Cortex of kidney (tissue), 1 donor: ENCODE measurements around the gene NELL2.
"Not testable (repeated sequence)": the region's sequence is repeated elsewhere in the genome, so short reads cannot be mapped to it uniquely, and the experiment has no call there.

Experiments used
- DNase-seq: peaks from one replicate; lab custom pipeline; 2025; lab: John Stamatoyannopoulos, UW

The NELL2 gene

GRCh38 chr12:44847888-44848702 is 28.0 kb downstream of the NELL2 start:
- DNase-seq: no peak

DNA sequence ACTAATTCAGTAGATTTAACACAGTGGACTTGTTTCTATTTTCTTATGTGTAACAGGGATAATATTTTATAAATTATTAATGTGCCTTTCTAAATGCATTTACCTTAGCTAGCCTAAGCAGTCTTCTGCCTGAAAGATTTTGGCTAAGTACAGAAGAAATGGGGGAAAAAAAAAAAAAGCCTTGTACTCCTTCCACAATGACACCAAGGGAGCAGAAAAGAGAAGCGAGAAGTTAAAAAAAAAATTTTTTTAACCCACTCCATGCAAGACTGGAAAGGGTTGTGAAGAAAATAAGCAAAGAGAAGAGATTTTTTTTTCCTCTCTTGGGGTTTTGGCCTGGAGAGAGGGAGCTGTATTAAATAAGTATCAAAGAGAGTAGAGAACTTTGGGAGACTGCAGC is 28.7 kb downstream of the NELL2 start:
- no peak for DNase-seq

- DNase-seq: no peak
Measured at GRCh38 chr12:44846826-44847225, 29.3 kb downstream of the NELL2 start.

- DNase-seq: no peak
Measured at GRCh38 chr12:44842669-44843068, 33.4 kb downstream of the NELL2 start.

DNA sequence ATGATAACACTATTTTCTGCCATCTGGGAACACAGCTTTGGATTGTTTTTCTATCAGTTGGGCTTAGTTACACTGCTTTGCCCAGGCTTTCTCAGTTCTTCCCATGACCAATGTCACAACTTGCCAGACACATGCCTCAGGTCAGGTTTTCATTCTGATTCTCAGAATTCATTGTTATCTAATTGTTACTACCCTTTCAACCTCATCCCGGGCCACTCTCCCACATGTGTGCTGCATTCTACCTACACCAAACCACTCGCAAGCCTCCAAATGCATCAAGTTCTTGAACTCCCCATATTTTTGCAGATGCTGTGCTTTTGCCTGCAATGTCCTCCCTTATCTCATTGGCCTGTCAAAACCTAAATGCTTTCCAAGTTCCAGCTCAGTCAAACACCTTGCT is 36.3 kb downstream of the NELL2 start:
- no peak for DNase-seq

DNA sequence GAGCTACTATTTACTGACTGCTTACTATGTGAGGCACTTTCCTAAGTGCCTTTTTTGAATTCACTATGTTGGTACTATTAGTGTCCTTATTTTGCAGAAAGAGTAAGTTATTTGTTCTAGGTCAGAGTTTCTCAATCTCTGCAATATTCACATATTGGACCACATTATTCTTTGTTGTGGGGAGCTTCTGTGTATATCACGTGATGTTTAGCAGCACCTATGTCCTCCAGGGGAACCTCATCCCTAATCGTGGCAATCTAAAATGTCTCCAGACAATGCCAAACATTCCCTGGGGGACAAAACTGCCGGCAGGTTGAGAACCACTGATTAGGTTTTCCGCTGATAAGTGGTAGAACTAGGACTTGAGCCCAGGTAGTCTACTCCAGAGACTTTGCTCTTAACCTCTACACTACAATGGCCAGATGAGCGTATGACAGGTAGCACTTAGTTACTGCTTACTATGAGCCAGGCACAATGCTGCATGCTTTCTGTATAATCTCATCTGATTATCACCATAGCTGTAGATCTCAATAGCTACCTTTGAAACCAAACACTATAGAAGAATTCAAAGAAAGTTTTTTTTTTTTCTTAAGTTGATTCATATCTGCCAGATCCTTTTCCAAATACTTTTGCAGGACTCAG is 38.9 kb downstream of the NELL2 start:
- DNase-seq: no peak

GRCh38 chr12:44835641-44836379 is 40.3 kb downstream of the NELL2 start:
- no peak for DNase-seq

GRCh38 chr12:44834996-44835395 is 41.1 kb downstream of the NELL2 start:
- not testable (repeated sequence) for DNase-seq

- DNase-seq: no peak
Measured at GRCh38 chr12:44833561-44833960, 42.6 kb downstream of the NELL2 start.

GRCh38 chr12:44830566-44831055 is 45.5 kb downstream of the NELL2 start:
- DNase-seq: no peak

DNA sequence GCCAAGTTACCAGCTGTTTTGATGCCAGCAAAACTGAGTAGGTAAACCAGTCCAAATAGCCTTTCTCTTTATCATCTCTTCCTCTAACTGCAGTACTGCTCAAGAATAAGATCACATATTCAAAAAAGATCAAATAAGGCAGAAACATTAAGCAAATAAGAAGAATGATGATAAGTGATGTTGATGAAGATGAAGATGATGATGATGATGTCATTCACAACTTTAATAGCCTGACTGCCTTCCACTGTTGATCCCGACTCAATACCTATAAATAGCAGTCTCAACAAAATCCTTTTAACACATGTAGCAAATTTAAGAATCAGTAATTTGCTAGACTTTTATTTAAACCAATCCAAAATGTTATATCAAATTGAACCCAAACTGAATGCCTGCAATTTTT is 47.1 kb downstream of the NELL2 start:
- DNase-seq: no peak

GRCh38 chr12:44827832-44828438 is 48.2 kb downstream of the NELL2 start:
- DNase-seq: no peak

- DNase-seq: not testable (repeated sequence)
Measured at GRCh38 chr12:44821702-44822101, 54.4 kb downstream of the NELL2 start.

- DNase-seq: no peak
Measured at GRCh38 chr12:44819884-44820283, 56.2 kb downstream of the NELL2 start.

GRCh38 chr12:44817687-44818086 is 58.4 kb downstream of the NELL2 start:
- no peak for DNase-seq

DNA sequence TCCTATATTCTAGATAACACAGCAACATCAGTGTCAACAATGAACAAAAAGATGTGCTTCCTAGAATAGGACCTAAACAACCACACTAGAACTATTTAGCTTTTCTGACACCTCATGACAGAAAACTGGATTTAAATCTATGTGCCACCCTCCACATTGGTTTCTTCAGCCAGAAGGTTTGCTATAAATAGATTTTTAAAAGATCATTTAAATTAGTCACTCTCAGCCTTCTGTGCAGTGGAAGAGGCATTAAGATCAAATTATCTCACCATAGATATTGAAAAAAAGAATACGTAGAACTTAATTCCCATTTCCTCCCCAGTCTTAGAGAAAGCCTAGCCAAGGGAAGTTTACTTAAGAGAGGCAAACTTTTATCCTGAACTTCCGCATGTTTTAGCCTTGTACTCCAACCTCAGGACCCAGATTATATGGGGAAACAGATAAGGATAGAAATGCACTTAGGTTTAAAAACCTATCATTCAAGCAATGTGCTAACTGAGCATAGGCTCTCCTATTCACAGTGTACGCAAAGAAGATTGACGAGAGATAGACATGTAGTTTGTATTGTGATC is 59.6 kb downstream of the NELL2 start:
- no peak for DNase-seq

DNA sequence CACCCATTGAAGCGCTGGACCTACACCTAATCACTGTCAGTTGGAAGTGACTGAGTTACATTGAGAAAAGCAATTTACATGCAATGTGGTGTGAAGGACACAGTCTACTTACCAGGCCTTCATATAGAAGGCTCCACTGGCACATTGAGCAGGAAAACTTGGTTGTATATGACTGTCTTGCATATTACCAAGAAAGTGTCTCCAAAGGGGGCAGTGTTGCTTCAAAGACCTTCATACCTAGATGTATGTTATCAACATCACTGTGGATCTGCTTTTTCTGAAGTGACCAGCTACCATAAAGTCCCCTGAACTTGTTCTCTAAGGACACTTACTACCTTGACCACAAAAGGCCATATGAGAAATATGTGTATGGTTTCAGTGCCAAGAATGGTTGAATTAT is 64.1 kb downstream of the NELL2 start:
- DNase-seq: no peak

DNA sequence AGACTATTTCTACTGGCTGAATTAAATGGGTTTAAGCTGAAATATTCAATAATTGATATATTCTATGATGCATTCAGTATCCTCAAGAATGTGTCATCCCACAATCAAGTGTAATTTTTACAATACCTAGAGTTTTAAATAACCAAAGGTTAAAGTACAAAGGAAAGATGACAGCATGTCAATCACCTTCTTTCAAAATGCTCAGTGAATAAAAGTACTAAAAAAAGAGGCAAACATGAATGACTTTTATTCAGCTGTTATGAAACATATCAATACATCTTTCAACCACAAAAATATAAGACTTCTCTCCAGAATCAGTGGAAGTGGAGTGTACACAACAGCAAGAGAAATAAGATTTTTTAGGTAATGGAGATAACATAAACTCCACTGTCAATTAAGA is 72.0 kb downstream of the NELL2 start:
- DNase-seq: no peak

- no peak for DNase-seq
Measured at GRCh38 chr12:44795970-44796369, 80.1 kb downstream of the NELL2 start.

GRCh38 chr12:44788731-44789130 is 87.4 kb downstream of the NELL2 start:
- DNase-seq: no peak

- no peak for DNase-seq
Measured at GRCh38 chr12:44780221-44780790, 95.8 kb downstream of the NELL2 start.

DNA sequence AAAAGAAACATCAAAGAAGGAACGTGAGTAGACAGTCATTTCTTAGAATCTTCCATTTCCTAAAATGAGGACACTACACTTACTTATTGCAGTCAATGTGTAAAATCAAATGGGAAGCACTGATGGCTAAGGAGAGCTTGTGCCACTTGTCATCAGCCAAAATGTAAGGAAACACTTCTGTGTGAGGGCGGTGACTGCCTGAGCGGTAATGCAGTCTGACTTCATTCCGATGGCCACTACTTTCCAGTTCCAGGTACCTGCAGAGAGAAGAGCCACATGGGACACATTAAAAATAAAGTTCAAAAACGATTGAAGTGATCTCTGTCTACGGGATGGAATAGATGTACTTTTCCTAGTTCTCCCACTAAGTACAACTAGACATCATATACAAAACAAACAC is 96.3 kb downstream of the NELL2 start:
- no peak for DNase-seq
